Measurements from ENCODE around the gene CLDN19. TPM values are rescaled to one million over a fixed set of nuclear protein-coding genes. Genes with fewer than 3 reads are reported as not detected.

CLDN19 gene
- total and polyA plus RNA-seq, 9 of the 15 experiments (the other 6 are each of a cell fraction or from before 2014, with no cell fraction given), result not detected

- TF ChIP-seq NCOR1 (IDR thresholded peaks at IDR 0.05) (no peak), C11orf30 (IDR thresholded peaks at IDR 0.05; ENCODE audit: low read depth) (no peak)
- TF ChIP-seq, protein P1, sequence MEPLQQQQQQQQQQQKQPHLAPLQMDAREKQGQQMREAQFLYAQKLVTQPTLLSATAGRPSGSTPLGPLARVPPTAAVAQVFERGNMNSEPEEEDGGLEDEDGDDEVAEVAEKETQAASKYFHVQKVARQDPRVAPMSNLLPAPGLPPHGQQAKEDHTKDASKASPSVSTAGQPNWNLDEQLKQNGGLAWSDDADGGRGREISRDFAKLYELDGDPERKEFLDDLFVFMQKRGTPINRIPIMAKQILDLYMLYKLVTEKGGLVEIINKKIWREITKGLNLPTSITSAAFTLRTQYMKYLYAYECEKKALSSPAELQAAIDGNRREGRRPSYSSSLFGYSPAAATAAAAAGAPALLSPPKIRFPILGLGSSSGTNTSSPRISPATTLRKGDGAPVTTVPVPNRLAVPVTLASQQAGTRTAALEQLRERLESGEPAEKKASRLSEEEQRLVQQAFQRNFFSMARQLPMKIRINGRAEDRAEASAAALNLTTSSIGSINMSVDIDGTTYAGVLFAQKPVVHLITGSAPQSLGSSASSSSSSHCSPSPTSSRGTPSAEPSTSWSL (CRISPR knock-in tag; IDR thresholded peaks at IDR 0.05; ENCODE audit: borderline replicate concordance), result no peak
Observed at GRCh38 chr1:42748461-42749410, 8.7 kb upstream of the CLDN19 start (continued).

- Histone ChIP-seq H3K9me3 (replicated peaks; ENCODE audit: control insufficient read depth, insufficient read depth, low read depth, low read length) (peaks cover 3% of the 10 kb centered on the region), H3K9ac (ENCODE audit: insufficient read depth in 1 of 2, low read depth in 2 of 2, low read length in 2 of 2) (no peak overlapping the region), H3K4me1 (replicated peaks in 1 of 2; ENCODE audit: control insufficient read depth in 2 of 2, insufficient read depth in 2 of 2, low read length in 2 of 2) (no peaks in the 10 kb centered on the region), H3K79me2 (ENCODE audit: control insufficient read depth, insufficient read depth, low read length) (no peaks in the 10 kb centered on the region), H3K4me3 (no peak overlapping the region), H2AFZ (ENCODE audit: low read depth, low read length) (no peak overlapping the region), H3K4me2 (ENCODE audit: insufficient read depth, low read length) (no peak overlapping the region), H3K36me3 (ENCODE audit: control insufficient read depth, insufficient read depth, low read length) (peaks cover 61% of the 10 kb centered on the region), H3K9me1 (ENCODE audit: control insufficient read depth, insufficient read depth, low read length) (peaks cover 8% of the 10 kb centered on the region), H3K27me3 (ENCODE audit: control insufficient read depth in 2 of 2, insufficient read depth in 2 of 2, low read length in 2 of 2) (peaks cover 0 to 5% of the 10 kb centered on the region in 2 experiments; a peak in 1 of 5 replicates), H4K20me1 (replicated peaks; ENCODE audit: control insufficient read depth, insufficient read depth, low read length) (no peaks in the 10 kb centered on the region), H3K27ac (ENCODE audit: extremely low read depth, low read depth, low read length) (no peak overlapping the region)
- intact Hi-C loops (cut with micrococcal nuclease), result no loop called here
- no peak for ATAC-seq
- TF ChIP-seq AFF1 (IDR thresholded peaks at IDR 0.05; ENCODE audit: low read depth in 1 of 2, partially characterized antibody in 2 of 2), result no peak
- no peak for TF ChIP-seq SMARCC2 (IDR thresholded peaks at IDR 0.05; ENCODE audit: low read depth)
- BruUV-seq (replicated peaks), result no TSS peak
- ChIA-PET CTCF (ENCODE audit: low intra/inter-chr PET ratio) (interaction anchor here (0.6 kb wide), 1 partner anchor 25 kb away, joined by 8 read pairs; no protein-coding TSS in a partner anchor), POLR2A (interaction anchor here (1.2 to 2.1 kb wide), 2 partner anchors 18 to 314 kb away, joined by 3 to 6 read pairs; partner anchors contain the start of genes C1orf50 and P3H1)
- in situ Hi-C loops (cut with MboI), result loop anchor here (10.0 to 25.0 kb wide), 2 partner anchors 161 to 403 kb away; no protein-coding TSS in a partner anchor
- no peak for DNase-seq (ENCODE audit: extremely low read depth in 1 of 4, low spot score in 3 of 4)
- no peak for FAIRE-seq
- 76% methylated on average over 10 of the region's 10 CpGs for WGBS (ENCODE audit: insufficient coverage, low coverage, missing lambda C conversion rate)
Observed at GRCh38 chr1:42748021-42748420, 8.0 kb upstream of the CLDN19 start.
